ENCODE measurements around the gene ZSCAN18. TPM values are rescaled to one million over a fixed set of nuclear protein-coding genes. Genes with fewer than 3 reads are reported as not detected.

The ZSCAN18 gene
- total RNA-seq, 1 experiment from 2014 or later = 0.12 TPM

DNA sequence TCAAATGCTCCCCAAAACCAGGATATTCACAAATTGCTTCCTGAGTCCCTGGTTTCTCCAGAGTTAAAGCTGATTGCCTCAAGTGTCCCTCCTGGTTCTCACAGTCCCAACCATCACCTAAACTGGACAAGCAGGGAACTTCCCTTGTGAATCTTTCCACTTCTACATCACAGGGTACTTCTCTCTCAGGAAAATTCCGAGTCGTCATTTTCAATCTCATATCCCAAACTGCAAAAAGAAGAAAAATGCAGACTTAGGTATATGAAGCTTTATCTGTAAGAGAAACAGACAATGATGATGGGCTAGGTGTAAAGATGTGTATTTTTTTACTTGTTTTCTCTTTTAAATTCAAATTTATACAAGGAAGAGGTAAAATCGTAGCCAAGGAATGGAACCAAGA lies 31.3 kb upstream of the ZSCAN18 start (continued):
- TF ChIP-seq, protein P1, sequence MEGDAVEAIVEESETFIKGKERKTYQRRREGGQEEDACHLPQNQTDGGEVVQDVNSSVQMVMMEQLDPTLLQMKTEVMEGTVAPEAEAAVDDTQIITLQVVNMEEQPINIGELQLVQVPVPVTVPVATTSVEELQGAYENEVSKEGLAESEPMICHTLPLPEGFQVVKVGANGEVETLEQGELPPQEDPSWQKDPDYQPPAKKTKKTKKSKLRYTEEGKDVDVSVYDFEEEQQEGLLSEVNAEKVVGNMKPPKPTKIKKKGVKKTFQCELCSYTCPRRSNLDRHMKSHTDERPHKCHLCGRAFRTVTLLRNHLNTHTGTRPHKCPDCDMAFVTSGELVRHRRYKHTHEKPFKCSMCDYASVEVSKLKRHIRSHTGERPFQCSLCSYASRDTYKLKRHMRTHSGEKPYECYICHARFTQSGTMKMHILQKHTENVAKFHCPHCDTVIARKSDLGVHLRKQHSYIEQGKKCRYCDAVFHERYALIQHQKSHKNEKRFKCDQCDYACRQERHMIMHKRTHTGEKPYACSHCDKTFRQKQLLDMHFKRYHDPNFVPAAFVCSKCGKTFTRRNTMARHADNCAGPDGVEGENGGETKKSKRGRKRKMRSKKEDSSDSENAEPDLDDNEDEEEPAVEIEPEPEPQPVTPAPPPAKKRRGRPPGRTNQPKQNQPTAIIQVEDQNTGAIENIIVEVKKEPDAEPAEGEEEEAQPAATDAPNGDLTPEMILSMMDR (IDR thresholded peaks at IDR 0.05 in 2 of 3, conservative IDR thresholded peaks at IDR 0.05 in 1 of 3; ENCODE audit: borderline replicate concordance in 1 of 3, insufficient read depth in 1 of 3, low read depth in 2 of 3, low read length in 2 of 3) = no peak
- TF ChIP-seq RAD21 (IDR thresholded peaks at IDR 0.05; ENCODE audit: low read depth) (no peak), EZH2phosphoT487 (IDR thresholded peaks at IDR 0.05; ENCODE audit: borderline replicate concordance) (no peak), POLR2AphosphoS5 (IDR thresholded peaks at IDR 0.05; ENCODE audit: low read depth, low read length) (no peak), JUND (IDR thresholded peaks at IDR 0.05) (no peak), CEBPB (IDR thresholded peaks at IDR 0.05; ENCODE audit: low read depth) (no peak), CBX3 (IDR thresholded peaks at IDR 0.05; ENCODE audit: low read depth) (no peak), YY1 (IDR thresholded peaks at IDR 0.05; ENCODE audit: extremely low read depth, insufficient replicate concordance, low read depth, low read length) (no peak)
- TF ChIP-seq, protein P2, sequence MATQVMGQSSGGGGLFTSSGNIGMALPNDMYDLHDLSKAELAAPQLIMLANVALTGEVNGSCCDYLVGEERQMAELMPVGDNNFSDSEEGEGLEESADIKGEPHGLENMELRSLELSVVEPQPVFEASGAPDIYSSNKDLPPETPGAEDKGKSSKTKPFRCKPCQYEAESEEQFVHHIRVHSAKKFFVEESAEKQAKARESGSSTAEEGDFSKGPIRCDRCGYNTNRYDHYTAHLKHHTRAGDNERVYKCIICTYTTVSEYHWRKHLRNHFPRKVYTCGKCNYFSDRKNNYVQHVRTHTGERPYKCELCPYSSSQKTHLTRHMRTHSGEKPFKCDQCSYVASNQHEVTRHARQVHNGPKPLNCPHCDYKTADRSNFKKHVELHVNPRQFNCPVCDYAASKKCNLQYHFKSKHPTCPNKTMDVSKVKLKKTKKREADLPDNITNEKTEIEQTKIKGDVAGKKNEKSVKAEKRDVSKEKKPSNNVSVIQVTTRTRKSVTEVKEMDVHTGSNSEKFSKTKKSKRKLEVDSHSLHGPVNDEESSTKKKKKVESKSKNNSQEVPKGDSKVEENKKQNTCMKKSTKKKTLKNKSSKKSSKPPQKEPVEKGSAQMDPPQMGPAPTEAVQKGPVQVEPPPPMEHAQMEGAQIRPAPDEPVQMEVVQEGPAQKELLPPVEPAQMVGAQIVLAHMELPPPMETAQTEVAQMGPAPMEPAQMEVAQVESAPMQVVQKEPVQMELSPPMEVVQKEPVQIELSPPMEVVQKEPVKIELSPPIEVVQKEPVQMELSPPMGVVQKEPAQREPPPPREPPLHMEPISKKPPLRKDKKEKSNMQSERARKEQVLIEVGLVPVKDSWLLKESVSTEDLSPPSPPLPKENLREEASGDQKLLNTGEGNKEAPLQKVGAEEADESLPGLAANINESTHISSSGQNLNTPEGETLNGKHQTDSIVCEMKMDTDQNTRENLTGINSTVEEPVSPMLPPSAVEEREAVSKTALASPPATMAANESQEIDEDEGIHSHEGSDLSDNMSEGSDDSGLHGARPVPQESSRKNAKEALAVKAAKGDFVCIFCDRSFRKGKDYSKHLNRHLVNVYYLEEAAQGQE (IDR thresholded peaks at IDR 0.05; ENCODE audit: low read depth) = no peak

Data from HCT116 (cell line).